Spleen (tissue), 7 donors: ENCODE results near the gene FRS3.

Source experiments
- POLR2A ChIP-seq, 3 donors: fragments of 450-650 bp; IDR thresholded peaks; one replicate each; pipeline ENCODE4 v1.5.1; 2017; ENCODE audit warnings: antibody characterized with exemption in 3 of 3, mild to moderate bottlenecking in 1 of 3
- TF ChIP-seq, protein P1 (sequence below), 11 experiments: fragments of 200-600 bp in 7 of 11; fragments of 450-650 bp in 4 of 11; sonication (generic) in 4 of 11; IDR thresholded peaks in 8 of 11; conservative IDR thresholded peaks in 3 of 11; 1 replicate in 7 of 11; 2 replicates in 4 of 11; pipeline versions ENCODE4 v1.4.0 to v1.8.0; 2016 to 2021; ENCODE audit warnings: antibody characterized with exemption in 11 of 11, inconsistent platforms in 4 of 11, mild to moderate bottlenecking in 1 of 11
- donor health status: DM: no; HTN: no; CAD: no; lungs with moderate emphysema.
- donor health status: DM: no; HTN: no; CAD: no.
- donor health status: DM: no; HTN: no; CAD: no.

DNA sequence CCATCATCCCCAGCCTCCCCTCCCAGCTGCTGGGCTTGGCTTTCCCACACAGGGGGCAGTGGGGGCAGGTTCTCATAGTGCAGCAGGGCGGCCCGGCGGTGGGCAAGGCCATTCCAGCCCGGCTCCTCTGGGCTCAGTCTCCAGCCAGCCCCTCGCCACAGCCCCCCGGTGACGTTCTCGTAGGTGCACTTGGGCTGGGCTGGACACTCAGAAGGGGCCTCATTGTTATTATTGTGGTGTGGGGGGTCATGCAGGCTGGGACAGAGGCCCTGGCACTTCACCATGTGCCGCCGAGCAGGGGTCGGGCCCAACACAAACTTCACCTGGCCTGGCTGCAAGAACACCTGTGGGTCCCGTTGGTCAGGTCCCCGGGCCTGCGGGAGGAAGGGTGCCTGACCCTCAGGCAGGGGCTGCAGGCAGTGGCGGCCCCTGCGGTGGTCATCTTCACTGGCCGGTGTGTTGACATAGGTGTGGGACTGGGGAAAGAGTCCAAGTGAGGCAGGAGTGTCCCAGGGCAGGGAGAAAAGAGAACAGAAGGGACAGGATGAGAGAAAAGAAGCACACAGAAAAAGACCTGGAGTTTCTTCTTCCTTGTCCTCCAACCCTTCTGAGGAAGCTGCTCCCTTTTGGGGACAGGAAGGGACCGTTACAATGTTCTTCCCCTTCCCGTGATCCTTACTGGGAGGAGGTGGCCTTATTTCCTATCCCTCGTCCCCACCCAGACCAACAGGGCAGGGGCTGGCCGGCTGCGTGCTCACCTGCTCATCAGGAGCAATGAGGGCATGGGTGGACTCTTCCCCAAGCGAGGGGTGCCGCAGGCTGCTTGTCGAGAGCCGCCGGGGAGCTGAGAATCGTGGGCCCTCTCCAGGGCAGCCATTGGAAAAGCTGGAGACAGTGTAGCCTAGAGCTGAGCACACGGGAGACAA is 8.4 kb downstream of the FRS3 start:
- TF ChIP-seq, protein P1, sequence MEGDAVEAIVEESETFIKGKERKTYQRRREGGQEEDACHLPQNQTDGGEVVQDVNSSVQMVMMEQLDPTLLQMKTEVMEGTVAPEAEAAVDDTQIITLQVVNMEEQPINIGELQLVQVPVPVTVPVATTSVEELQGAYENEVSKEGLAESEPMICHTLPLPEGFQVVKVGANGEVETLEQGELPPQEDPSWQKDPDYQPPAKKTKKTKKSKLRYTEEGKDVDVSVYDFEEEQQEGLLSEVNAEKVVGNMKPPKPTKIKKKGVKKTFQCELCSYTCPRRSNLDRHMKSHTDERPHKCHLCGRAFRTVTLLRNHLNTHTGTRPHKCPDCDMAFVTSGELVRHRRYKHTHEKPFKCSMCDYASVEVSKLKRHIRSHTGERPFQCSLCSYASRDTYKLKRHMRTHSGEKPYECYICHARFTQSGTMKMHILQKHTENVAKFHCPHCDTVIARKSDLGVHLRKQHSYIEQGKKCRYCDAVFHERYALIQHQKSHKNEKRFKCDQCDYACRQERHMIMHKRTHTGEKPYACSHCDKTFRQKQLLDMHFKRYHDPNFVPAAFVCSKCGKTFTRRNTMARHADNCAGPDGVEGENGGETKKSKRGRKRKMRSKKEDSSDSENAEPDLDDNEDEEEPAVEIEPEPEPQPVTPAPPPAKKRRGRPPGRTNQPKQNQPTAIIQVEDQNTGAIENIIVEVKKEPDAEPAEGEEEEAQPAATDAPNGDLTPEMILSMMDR (IDR thresholded peaks at IDR 0.05 in 8 of 11, conservative IDR thresholded peaks at IDR 0.05 in 3 of 11): no peak
- no peak for TF ChIP-seq POLR2A (IDR thresholded peaks at IDR 0.05)
